ENCODE measurements around the gene SIX6. TPM values are rescaled to one million over a fixed set of nuclear protein-coding genes. Genes with fewer than 3 reads are reported as not detected.
A peak's percentile ranks its signal among the peaks of the same experiment; 100 is the strongest.

Gene SIX6
- total RNA-seq, 1 experiment from 2014 or later: not detected

DNA sequence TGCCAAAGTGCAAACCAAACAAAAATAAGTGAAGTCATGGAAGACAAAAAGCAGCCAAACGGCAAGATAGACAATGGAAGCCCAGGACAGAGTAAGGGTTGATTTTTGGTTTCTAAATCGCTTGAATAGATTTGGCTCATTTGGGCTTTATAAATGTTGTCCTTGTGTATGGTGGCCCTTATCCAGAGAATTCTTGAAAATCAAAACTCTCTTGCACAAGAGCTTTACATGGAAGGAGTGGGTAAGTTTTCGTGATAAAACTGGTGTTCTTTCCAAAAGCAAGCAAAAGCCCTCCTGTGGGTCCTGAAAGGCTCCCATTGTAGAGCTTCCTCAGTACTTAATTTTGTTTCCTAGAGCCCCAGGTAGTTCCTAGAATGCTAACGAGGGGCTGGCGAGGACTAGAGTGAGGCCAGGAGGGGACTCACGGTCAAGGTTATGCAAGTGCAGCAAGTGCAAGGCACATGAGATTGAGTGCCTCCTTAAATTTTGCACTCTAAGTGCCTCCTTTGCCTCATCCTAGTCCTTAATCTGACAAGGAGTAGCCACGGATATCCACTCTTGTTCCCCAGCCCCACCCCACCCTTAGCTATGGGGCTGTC, 4.1 kb downstream of the SIX6 start:
- DNase-seq (ENCODE audit: low read depth): no peak

- no peak for DNase-seq (ENCODE audit: low read depth)
Observed at GRCh38 chr14:60514378-60514740, 5.4 kb downstream of the SIX6 start.

DNA sequence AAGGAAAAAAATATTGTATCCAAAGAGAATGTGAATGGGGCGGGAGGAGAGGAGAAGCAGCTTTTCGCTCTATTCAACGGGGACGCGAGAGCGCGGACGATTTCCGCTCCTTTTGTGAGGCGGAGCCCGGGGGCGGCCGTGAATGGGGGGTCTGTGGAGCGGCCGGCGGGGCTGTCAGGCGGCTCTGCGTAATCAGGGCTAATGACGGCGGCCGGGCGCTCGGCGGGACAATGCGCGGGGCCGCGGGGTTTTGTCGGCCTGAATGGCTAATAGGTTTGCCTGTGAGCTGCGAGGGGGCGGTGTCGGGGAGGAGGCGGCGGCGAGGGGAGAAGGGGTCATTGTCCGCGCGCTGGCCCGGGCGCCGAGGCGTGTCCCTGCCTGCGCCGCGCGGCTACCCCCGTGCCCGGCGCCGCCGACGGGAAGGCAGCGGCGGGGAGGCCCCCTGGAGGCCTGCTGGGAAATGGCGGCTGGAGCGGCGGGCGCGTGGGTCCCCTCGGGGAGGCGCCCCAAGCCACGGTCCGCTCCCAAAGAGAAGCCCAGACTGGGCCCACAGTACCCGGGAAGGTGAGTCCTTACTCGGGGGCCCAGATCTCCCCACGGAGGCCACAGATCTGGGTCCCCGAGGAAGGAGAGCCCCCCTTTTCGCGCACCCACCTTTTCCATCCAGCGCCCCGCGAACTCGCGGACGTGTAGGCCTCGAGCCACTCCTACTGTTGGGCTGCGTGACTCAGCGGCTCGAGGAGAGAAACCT, 6.0 kb downstream of the SIX6 start:
- DNase-seq (ENCODE audit: low read depth): no peak

DNA sequence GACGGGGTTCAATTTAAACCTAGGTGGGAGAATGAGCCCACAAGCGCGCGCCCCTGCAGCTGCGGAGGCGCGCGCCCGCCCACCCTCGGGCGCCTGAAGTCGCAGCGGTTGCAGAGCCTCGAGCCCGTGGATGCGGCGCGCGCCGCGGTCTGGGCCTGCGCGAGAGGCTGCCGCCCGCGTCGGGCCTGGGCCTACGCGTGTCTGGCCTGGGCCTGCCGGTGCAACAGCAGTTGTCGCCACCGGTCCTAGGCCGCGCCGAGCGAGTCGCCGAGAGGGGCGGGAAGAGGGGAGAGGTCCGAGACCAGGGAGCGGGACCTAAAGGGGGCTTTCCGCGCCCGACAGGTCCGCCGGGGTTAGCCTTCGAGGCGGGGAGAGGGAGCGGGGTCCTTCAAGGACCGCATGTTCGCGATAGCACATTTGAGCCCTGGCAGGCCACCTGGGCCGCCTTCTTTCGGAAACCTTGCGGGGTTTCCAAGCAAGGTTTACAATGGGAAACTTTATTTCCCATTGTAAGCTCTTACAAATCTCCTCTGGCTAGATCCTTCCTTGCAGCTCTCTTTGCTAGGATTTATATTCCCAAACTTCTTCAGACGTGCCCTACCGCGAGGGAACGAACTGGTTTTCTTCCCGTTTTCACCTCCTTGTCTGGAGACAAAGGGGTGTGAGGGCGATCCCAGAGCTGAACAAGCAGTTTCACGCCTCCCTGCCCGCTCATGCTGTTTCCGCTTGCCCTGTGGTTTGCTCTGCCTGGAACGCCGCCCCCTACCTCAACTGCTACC, 6.8 kb downstream of the SIX6 start:
- DNase-seq (ENCODE audit: low read depth): no peak

- DNase-seq (ENCODE audit: low read depth): peak; percentile 49
Observed at GRCh38 chr14:60532442-60532841, 23.5 kb downstream of the SIX6 start.

- DNase-seq (ENCODE audit: low read depth): no peak
Observed at GRCh38 chr14:60537663-60538062, 28.7 kb downstream of the SIX6 start.

- no peak for DNase-seq (ENCODE audit: low read depth)
Observed at GRCh38 chr14:60544659-60545058, 35.7 kb downstream of the SIX6 start.

DNA sequence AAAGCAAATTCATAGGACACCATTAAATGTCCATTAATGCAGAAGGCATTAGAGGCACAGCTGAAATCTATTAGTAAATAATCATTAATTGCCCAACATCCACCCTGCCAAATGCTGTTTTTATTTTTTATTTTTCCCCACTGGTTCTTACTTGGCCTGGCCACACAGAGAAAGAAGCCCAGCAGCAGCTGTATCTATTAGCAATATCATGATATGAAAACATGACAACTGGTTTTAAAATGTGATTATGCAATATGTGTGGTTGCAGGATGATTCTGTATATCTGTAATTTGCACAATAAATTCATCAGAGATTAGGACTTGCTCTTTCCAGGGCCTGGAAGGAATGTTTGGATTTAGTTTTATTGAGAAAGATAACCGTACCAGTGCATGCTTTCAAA, 44.9 kb downstream of the SIX6 start:
- DNase-seq (ENCODE audit: low read depth): no peak

GRCh38 chr14:60561845-60562746, 53.1 kb downstream of the SIX6 start:
- peak; percentile 73 for DNase-seq (ENCODE audit: low read depth)

Small RNA genes lying within 50 kb of the gene (small RNA-seq; reads per million reads assigned to genes)
- gene AL049874.4: not detected

Other genes starting within 250 kb of the SIX6 start
- gene C14orf39, start 23.1 kb upstream of the SIX6 start, total RNA-seq (2014; rRNA removed; shearing (Covaris generic)): not detected in 2 replicates
- gene SIX1, start 140.3 kb downstream of the SIX6 start, total RNA-seq (2014; rRNA removed; shearing (Covaris generic)): 3.9 and 5.8 TPM in 2 replicates
- gene SIX4, start 215.2 kb downstream of the SIX6 start, total RNA-seq (2014; rRNA removed; shearing (Covaris generic)): 20.7 and 31.6 TPM in 2 replicates
- 66.9 and 75.2 TPM in 2 replicates for gene MNAT1, start 225.6 kb downstream of the SIX6 start, total RNA-seq (2014; rRNA removed; shearing (Covaris generic))

All from HT1080 (cell line).